Dedifferentiated amniotic fluid mesenchymal stem cell (primary cell): Measurements from ENCODE around the gene ZNF821.
A peak's percentile ranks its signal among the peaks of the same experiment; 100 is the strongest.
"Not testable (repeated sequence)": the region's sequence is repeated elsewhere in the genome, so short reads cannot be mapped to it uniquely, and the experiment has no call there.

Experiments used
- DNase-seq: peaks from one replicate; pipeline ENCODE4 v3.0.0-alpha.2; 2016; ENCODE audit errors: extremely low spot score

Gene ZNF821, protein sequence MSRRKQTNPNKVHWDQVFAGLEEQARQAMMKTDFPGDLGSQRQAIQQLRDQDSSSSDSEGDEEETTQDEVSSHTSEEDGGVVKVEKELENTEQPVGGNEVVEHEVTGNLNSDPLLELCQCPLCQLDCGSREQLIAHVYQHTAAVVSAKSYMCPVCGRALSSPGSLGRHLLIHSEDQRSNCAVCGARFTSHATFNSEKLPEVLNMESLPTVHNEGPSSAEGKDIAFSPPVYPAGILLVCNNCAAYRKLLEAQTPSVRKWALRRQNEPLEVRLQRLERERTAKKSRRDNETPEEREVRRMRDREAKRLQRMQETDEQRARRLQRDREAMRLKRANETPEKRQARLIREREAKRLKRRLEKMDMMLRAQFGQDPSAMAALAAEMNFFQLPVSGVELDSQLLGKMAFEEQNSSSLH

DNA sequence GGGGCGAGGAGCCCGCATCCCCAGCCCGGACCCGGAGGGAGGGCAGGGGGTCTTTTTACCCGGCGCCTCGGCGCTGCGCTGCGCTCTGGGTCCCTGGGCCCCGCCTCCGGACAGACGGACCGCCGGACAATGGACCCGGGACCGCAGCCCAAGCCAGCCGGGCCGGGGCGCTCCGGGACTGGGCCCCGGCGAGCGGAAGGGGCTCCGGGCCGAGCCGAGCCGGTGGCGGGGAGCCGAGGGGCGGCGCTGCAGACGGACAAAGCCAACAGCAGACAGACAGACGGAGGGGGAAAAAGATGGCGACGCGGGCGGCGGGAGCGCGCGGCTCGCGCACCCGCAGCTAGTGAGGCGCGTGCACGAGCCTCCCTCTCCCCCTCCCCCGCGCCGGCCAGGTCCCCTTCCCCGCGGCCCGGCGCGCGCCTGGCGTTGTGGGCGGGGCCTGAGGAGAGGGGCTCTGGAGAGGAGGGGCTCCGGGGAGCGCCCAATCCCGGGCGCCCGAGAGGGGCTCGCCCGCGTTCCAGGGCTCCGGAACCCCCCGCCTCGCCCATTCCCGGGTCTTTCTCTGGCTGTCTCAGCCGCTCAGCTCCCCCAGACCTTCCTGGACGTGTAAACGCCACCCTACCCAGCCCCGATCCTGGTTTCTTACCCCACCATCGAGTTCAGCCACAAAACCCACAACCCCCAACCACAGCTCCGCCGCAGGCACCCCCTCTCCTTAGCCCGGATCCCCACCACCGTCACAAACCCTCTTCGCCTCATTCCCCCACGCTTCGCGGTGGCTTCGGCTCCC, at the start of gene ZNF821:
ZNF821 (minus strand) TSS at position 334 of the 790 bp plus-strand sequence. CDS start 4,236 bp downstream, outside the sequence.
- peak; percentile 63 for DNase-seq

DNA sequence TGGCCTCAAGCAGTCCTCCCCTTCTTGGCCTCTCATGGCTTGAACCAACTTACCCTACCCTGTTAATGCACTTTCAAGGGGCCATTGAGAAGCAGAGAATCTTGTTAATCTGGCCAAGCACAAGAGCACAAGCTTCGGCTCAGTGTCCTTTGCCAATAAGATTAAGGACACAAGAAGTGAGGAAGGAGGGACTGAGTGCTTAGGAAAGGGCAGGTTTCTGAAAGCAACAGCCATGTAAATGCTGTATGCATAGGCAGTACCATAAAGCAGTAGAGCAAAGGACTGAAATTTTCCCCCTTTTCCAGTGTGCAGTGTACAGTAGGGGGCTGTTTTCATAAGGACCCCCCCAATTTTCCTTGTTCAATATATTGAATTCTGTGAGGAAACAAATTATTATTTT, 49.0 kb upstream of the ZNF821 start:
- no peak for DNase-seq

DNA sequence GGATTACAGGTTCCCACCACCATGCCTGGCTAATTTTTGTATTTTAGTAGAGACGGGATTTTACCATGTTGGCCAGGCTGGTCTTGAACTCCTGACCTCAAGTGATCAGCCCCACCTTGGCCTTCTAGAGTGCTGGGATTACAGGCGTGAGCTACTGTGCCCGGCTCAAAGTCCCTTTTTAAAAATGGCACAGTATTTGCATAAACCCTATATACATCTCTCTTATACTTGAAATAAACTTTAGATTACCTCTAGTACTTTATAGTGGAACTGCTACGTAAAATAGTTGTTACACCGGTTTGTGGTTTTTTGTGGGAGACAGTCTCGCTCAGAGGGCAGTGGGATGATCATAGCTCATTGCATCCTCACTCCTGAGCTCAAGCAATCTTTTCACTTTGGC, 47.6 kb upstream of the ZNF821 start:
- DNase-seq = no peak

DNA sequence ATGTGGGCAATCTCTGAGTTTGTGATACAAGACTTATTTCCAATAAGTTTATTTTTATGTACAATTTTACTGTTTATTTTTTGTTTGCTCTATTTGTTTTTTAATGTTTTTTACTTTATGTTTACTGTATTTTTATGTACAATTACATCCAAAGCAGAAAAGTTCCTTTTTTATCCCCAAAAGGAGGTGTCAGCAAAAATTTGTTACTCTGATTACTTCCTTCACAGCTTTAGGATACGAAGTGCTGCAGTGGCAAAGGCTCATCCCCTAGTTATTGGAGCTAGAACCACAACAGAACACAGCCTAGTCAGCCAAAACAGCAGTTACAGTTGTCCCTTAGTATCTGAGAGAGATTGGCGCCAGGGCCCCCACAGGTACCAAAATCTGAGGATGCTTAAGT, 47.0 kb upstream of the ZNF821 start:
- no peak for DNase-seq

DNA sequence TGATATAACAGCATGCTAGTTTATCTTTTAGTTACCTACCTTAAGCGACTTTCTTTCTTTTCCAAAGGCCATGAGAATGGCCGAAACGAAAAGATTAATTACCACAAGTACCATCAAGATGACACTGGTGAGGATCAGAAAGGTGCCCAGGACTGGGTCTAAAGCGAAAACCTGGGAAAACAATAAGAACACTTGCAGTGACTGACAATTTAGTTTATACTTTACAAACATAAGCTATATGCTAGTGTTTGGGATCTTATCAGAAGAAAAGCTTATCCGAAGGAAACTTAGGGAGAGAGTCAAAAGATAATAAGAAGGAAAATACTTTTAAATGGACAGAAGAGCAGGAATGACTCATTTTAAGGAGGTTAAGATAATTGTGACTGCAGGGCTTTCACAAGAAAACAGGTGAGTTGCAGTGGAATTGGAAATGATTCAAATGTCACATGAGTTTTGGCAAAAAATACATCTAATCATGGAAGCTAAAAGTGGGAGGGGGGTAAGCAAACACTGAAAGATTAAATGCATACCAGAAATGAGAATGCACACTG, 46.1 kb upstream of the ZNF821 start:
- no peak for DNase-seq

DNA sequence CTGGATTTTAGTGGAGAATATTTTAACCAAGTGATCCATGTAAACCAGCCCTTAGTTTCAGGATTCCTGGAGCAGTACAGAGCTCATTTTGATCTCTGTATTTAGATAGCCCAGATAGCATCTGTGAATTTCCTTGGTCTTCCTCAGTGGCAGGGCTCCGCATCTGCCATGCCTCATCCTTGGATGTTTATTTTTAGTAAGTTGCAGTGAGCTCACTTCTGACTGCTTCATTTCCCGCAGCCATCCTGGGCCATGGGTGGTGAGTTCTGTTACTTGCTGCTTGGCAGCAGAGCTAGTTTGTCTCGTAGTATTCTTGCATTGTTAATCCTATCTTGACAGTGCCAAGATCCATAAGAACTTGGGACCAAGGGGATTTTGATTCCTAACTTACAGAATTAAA, 45.1 kb upstream of the ZNF821 start:
- DNase-seq = peak; percentile 64

DNA sequence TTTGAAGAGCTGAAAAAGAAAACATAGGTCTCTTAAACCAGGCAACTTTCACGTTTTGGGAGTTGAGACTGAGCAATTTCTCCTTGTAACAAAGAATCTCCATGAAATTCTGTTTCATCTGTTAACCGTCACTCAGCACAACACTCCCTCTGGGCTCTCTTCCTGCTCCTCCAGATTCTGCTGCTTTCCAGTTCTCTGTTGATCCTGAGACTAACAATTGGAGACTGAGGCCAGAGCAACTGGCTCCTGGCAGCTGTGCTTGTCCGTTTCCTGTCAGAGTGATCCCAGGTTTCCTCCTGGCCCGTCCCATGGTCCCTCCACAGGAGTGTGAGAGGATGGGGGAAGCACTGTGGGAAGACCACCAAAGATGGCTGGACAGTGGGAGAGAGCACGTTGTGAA, 43.8 kb upstream of the ZNF821 start:
- no peak for DNase-seq

DNA sequence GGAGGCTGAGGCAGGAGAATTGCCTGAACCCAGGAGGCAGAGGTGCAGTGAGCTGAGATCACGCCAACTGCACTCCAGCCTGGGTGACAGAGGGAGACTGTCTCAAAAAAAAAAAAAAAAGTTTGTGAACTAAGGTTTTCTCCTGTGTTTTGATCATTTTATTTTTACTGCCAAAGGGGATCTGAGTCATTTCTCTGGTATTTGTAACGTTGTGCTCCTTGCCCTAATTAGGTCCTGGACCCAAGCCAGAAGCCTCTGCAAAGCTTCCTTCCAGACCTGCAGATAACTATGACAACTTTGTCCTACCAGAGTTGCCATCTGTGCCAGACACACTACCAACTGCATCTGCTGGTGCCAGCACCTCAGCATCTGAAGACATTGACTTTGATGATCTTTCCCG, 43.4 kb upstream of the ZNF821 start:
- peak; percentile 72 for DNase-seq

DNA sequence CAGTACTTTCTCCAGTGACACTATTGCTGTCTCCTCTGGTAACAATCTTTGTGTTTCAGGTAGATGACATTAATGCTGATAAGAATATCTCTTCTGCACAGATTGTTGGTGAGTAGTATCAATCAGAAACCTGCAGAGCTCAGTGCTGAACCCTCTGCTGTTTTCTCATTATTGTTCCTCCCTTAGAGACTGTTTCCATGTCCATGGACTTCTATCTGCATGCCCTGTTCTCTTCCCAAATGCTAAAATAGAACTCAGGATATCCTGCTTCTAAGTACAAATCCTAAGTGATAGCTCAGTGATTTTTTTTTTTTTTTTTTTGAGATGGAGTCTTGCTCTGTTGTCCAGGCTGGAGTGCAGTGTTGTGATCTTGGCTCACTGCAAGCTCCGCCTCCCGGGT, 40.7 kb upstream of the ZNF821 start:
- no peak for DNase-seq

DNA sequence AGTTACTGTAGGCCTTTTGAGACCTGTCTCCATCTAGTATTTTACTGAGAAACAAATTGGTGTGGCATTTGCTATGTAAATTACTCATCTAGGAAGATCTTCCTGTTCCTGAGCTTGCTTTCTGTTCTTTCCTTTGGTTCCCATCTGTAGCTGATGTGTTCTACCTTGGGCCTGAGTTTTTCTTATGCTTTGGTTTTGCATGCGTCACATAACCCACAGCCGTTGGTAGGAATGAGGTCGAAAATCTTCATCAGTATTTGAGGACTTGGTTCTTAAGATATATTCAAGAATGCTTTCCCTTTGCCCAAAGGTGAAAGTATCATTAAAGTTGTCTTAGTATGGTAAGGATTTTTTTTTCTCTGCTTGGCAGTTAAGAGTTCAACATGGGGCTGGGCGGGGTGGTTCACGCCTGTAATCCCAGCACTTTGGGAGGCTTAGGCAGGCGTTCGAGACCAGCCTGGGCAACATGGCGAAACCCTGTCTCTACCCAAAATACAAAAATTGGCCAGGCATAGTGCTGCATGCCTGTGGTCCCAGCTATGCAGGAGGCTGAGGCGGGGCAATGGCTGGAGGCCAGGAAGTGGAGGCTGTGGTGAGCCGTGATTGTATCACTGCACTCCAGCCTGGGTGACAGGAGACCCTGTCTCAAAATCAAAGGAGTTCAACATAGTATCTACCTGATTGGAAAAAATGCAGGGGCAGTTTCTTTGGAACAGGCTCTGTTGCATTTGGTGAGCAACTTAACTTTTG, 40.1 kb upstream of the ZNF821 start:
- DNase-seq = no peak

DNA sequence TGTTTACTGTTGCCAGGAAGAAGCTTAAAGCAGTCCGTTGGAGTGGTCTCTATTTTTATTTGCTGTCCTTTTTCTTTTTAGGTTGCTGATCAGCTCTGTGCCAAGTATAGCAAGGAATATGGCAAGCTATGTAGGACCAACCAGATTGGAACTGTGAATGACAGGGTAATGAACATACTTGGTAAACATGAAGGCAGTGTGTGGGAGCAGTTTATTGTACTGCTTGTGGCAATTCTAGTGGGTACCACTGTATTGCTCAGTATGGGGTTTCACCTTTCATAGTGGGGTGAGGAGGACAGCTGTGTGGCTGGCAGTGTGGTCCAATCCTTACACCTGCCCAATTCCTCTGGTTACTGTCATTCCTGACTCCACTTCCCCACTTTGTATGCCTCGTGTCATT, 36.7 kb upstream of the ZNF821 start:
- DNase-seq = no peak

DNA sequence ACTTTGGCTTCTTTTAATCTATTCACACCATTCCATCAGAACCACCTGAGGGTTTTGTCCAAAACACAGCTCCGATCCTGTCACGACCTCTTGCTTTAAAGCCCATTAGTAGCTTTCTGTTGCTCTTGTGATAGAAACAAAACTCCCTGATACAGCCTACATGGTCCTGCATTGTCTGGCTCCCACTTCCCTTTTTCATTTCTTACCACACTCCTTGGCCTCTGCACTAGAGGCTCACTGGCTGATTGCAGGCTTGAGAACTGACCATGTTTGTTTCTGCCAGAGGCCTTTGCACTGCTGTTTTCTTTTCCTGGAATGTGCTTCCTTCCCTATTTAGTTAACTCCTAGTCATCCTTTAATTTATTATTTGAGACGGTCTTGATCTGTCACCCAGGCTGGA, 35.1 kb upstream of the ZNF821 start:
- DNase-seq = no peak

DNA sequence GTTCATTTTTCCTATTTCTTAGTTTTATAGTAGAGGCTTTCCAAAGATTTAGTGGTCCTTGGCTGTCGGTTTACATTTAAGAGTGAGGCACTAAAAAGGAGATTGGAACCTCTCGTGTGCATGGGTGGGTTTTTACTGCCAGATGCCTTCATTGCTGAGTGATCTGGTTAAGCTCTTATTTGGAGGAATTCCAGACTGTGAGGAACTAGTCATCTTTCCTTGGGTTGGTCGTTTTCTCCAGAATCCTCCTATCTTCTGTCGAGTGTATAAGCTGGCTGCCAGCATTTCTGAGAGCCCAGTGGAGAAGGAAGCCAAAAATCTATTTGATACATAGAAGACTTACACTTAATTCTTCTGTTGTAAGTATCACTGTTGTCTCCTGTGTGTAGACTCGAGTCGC, 33.9 kb upstream of the ZNF821 start:
- DNase-seq = peak; percentile 65

DNA sequence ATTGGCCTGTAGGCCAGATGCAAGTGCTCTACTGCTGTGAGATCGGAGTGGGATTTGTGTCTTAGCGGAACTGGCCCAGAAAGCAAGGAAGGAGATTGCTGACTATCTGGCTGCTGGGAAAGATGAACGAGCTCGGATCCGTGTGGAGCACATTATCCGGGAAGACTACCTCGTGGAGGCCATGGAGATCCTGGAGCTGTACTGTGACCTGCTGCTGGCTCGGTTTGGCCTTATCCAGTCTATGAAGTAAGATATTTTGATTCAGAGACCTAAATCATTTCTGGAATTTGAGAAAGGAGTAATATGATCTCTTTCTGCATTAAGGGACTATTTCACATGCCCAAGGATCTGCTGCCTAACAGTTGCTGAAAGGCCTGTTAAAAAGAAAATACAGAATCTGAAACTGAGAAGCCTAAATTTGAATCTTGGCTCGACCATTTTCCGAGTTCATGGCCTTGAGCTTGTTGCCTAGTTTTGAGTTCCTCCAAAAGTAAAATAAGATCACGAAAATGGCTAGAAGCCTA, 32.5 kb upstream of the ZNF821 start:
- no peak for DNase-seq

DNA sequence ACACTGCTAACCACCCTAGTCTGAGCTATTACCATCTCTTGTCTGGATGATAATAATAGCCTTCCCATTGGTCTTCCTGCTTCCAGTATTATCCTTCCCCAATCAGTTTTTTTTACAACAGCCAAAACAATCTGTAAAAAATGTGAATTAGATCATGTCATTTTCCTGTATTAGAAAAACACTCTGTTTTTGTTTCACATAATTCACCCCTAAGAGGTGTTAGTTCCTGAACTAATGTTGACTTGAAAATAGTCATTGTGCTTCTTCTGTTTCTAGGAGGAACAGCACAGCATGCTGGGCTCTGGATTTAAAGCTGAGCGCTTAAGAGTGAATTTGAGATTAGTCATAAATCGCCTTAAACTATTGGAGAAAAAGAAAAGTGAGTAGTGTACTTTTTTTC, 31.4 kb upstream of the ZNF821 start:
- no peak for DNase-seq

DNA sequence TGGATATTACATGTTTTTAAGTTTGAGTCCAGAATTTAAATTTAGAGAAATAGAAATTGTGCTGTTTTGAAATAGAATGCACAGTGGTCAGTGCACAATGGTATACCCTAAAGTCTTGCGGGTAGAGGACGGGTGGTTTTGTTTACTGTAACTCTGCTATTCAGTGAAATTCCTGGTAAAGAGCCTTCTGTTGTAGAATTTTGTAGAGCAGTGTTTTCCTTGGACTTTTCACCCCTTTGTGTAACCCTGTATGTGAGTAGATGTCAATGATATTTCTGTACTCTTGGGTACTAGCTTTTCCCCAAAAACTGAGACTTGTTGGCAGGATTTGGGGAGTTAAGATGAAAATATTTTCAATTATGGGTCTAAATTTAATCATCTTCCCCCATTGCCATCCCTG, 30.8 kb upstream of the ZNF821 start:
- no peak for DNase-seq

DNA sequence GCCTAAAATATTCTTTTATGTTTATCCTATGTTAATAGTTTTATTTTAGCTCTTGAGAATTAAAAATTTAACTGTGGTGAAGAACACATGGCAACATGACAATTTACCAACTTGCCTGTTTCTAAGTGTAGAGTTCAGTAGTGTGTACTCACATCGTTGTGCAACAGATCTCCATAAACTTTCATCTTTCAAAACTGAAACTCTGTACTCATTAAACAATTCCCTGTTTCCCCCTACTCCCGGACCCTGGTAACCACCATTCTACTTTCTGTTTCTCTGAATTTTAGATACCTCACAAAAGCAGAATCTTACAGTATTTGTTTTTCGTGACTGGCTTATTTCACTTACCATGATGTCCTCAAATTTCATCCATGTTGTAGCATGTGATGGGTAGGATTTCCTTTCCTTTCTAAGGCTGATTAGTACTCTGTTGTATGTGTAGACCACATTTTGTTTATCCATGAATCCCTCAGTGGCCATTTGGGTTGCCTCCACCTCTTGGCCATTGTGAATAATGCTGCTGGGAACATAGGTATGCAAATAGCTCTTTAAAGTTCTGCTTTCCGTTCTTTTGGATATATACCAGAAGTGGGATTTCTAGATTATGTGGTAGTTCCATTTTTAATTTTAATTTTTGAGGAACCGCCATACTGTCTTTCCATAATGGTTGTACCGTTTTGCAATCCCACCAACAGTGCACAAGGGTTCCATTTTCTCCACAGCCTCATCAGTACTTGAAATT, 28.7 kb upstream of the ZNF821 start:
- no peak for DNase-seq

DNA sequence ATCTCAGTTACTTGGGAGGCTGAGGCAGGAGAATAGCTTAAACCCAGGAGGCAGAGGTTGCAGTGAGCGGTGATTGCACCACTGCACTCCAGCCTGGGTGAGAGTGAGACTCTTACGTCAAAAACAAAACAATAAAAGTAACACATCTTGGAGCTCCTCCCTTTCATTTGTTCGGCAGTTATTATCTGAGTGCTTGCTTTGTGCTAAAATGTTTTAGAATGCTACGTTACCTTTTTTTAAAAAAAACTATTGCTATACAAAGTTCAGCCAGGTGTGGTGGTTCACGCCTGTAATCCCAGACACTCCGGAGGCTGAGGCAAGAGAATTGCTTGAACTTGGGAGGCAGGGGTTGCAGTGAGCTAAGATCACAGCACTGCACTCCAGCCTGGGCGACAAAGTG, 27.1 kb upstream of the ZNF821 start:
- DNase-seq = no peak

DNA sequence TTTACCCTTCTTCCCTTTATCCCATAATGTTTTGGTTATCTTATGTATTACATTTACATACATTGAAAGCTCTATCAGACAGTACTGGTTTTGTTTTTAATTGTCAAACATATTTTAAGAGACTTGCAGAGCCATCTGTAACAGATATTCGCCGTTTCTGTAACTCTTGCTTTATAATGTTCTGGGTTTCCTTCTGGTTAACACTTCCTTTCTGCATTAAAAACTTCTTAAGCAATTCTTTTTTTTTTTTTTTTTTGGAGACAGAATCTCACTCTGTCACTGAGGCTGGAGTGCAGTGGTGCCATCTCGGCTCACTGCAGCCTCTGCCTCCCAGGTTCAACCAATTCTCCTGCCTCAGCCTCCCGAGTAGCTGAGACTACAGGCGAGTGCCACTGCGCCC, 21.8 kb upstream of the ZNF821 start:
- DNase-seq = not testable (repeated sequence)

DNA sequence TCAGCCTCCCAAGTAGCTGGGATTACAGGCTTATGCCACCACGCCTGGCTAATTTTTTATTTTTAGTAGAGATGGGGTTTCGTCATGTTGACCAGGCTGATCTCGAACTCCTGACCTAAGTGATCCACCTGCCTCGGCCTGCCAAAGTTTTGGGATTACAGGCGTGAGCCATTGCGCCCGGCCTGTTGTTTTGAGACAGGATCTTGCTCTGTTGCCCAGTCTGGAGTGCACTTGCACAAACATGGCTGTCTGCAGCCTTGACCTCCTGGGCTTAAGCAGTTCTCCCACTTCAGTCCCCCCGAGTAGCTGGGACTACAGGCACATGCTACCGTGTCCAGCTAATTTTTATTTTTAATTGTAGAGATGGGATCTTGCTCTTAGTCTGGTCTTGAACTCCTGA, 20.3 kb upstream of the ZNF821 start:
- no peak for DNase-seq

DNA sequence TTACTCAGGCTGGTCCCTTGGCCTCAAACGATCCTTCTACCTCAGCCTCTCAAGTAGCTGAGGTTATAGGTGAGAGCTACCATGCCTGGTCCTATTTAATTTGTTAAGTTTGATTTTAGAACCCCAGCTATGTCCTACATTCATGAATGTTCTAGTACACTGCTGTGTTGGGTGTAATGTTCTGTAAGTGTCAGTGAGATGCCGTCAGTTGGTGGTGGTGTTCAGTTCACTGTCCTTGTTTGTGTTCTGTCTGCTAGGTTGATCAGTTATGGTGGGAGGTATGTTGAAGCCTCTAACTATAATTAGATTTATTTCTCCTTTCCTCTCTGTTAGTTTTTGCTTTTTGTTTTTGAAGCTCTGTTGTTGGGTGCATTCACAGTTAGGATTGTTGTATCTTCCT, 19.6 kb upstream of the ZNF821 start:
- DNase-seq = no peak
